B cell (primary cell): ENCODE data around the gene RAPGEF1.

ENCODE experiments used
- EZH2 ChIP-seq: IDR thresholded peaks from 2 replicates; pipeline ENCODE4 v1.6.1; 2012; ENCODE audit warnings: borderline replicate concordance, low read depth, mild to moderate bottlenecking, moderate library complexity, low read length; ENCODE audit not compliant: insufficient read depth, poor library complexity, severe bottlenecking
- TF ChIP-seq, protein P1 (sequence below): fragments of 200-600 bp; IDR thresholded peaks from one replicate; pipeline ENCODE4 v1.8.0; 2022; ENCODE audit warnings: antibody characterized with exemption, mild to moderate bottlenecking

DNA sequence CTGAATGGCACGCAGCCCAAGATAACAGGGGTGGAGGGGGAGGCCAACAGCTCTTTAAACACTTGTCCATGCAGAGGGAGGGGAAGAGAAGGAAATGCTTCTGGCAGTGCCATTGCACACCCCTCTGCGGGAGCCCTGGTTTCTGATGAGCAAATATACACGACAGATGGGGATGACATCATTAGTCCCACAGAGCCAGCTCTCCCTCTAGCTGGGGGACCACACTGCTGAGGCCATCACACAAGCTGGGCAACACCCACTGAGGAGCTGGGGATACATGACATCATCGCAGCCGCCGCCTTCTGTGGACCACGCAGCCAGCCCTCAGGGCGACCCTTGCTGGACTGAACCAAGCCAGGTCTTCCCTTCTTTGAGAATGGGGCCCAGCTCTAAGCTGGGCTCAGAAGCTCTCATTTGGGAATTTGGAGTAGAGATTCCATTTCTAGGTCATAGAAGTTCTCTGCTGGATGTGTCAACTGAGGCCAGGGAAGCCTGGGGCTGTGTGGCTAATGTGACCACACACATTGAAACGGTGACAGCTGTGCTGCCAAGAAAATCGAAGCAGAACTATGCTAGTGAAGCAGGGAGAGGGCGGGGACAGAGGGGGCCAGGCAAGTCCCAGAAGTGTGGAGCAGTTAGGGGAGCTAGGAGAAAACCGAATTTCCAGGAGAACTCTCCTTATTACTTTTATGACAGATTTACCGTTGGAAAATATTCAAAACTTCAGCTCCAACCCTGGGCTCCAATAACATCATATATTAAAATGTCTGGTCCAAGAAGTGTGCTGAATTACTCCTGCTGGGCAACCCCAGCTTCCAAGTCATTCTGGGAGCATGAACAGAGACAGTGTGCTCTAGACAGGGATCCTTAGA lies 115.0 kb downstream of the RAPGEF1 start:
- TF ChIP-seq, protein P1, sequence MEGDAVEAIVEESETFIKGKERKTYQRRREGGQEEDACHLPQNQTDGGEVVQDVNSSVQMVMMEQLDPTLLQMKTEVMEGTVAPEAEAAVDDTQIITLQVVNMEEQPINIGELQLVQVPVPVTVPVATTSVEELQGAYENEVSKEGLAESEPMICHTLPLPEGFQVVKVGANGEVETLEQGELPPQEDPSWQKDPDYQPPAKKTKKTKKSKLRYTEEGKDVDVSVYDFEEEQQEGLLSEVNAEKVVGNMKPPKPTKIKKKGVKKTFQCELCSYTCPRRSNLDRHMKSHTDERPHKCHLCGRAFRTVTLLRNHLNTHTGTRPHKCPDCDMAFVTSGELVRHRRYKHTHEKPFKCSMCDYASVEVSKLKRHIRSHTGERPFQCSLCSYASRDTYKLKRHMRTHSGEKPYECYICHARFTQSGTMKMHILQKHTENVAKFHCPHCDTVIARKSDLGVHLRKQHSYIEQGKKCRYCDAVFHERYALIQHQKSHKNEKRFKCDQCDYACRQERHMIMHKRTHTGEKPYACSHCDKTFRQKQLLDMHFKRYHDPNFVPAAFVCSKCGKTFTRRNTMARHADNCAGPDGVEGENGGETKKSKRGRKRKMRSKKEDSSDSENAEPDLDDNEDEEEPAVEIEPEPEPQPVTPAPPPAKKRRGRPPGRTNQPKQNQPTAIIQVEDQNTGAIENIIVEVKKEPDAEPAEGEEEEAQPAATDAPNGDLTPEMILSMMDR = no peak
- no peak for TF ChIP-seq EZH2
